A549 (cell line): ENCODE data around the gene GPATCH1. TPM values are rescaled to one million over a fixed set of nuclear protein-coding genes. Genes with fewer than 3 reads are reported as not detected.

Source experiments
- ATAC-seq, 2 experiments: fragments of 200-7000 bp in 1 of 2; fragments of >200 bp in 1 of 2; cut with Nextera tagmentation in 1 of 2; cut with Tn5 transposase in 1 of 2; 3 replicates each; pipeline versions ENCODE4 v1.8.0 to v1.9.1; 2018 to 2020; ENCODE audit warnings: mild to moderate bottlenecking in 1 of 2, moderate library complexity in 1 of 2
- CTCF ChIA-PET: fragments of 300-600 bp; sonication (Branson Sonifier 250); formaldehyde crosslinking; extraction: SDS; loops from one replicate; lab custom pipeline; 2021; ENCODE audit warnings: antibody characterized with exemption, inconsistent platforms; lab: Yijun Ruan, JAX
- POLR2A ChIA-PET: fragments of 350-600 bp; formaldehyde crosslinking; extraction: SDS; loops from one replicate; lab custom pipeline; 2021; ENCODE audit warnings: antibody characterized with exemption, inconsistent platforms; lab: Yijun Ruan, JAX
- DNase-seq, 2 experiments: peaks; one replicate each; pipeline versions ENCODE4 v3.0.0 to v3.0.0-alpha.2; 2011 to 2016; ENCODE audit warnings: low read depth in 1 of 2, low spot score in 1 of 2
- FAIRE-seq: peaks from 2 replicates; lab custom pipeline; 2011; peaks lifted over from hg19 to GRCh38; lab: Jason Lieb, UNC
- H3K27ac ChIP-seq, 2 experiments: fragments of >200 bp; sonication (Bioruptor Twin); formaldehyde crosslinking; 3 replicates each; pipeline ENCODE4 v1.5.1; 2016 to 2017
- H3K4me1 ChIP-seq: fragments of >200 bp; sonication (Bioruptor Twin); formaldehyde crosslinking; 3 replicates; pipeline ENCODE4 v1.6.1; 2016
- H3K4me2 ChIP-seq: fragments of >200 bp; sonication (Bioruptor Twin); formaldehyde crosslinking; 3 replicates; pipeline ENCODE4 v1.6.1; 2016
- H3K4me3 ChIP-seq: fragments of >200 bp; sonication (Bioruptor Twin); formaldehyde crosslinking; 3 replicates; pipeline ENCODE4 v1.5.1; 2016
- H3K9me3 ChIP-seq: fragments of >200 bp; sonication (Bioruptor Twin); formaldehyde crosslinking; 3 replicates; pipeline ENCODE4 v1.6.1; 2016
- ATOH8 ChIP-seq: fragments of 250-450 bp; sonication (Bioruptor Pico); IDR thresholded peaks from 2 replicates; pipeline ENCODE4 v1.5.0; 2020; ENCODE audit warnings: low read depth, mild to moderate bottlenecking, moderate library complexity
- CHD4 ChIP-seq: fragments of 200-600 bp; sonication (generic); IDR thresholded peaks from 2 replicates; pipeline ENCODE4 v1.6.1; 2016; ENCODE audit warnings: antibody characterized with exemption, mild to moderate bottlenecking, borderline replicate concordance
- CTCF ChIP-seq: fragments of >200 bp; sonication (Bioruptor Twin); formaldehyde crosslinking; IDR thresholded peaks from 3 replicates; pipeline ENCODE4 v1.5.1; 2016
- EHMT2 ChIP-seq: fragments of 200-600 bp; sonication (generic); IDR thresholded peaks from 2 replicates; pipeline ENCODE4 v1.6.1; 2016; ENCODE audit warnings: antibody characterized with exemption, low read depth, mild to moderate bottlenecking, moderate library complexity
- FOSL2 ChIP-seq, 2 experiments: fragments of 450-650 bp in 1 of 2; fragments of >200 bp in 1 of 2; sonication (Bioruptor Twin) in 1 of 2; formaldehyde crosslinking; IDR thresholded peaks; 2 replicates each; pipeline versions ENCODE4 v1.5.0 to v1.6.1; 2016 to 2020; ENCODE audit warnings: mild to moderate bottlenecking in 1 of 2, moderate library complexity in 1 of 2
- HOXB13 ChIP-seq: fragments of 250-450 bp; sonication (Bioruptor Pico); IDR thresholded peaks from 2 replicates; pipeline ENCODE4 v1.5.0; 2020; ENCODE audit warnings: low read depth, mild to moderate bottlenecking, moderate library complexity
- HOXB5 ChIP-seq: fragments of 250-450 bp; sonication (Bioruptor Pico); IDR thresholded peaks from 2 replicates; pipeline ENCODE4 v1.5.0; 2020; ENCODE audit warnings: mild to moderate bottlenecking, moderate library complexity
- KDM1A ChIP-seq: fragments of 200-600 bp; sonication (generic); IDR thresholded peaks from 2 replicates; pipeline ENCODE4 v1.6.1; 2016; ENCODE audit warnings: low read depth, mild to moderate bottlenecking
- MAFK ChIP-seq: fragments of 450-650 bp; IDR thresholded peaks from 2 replicates; pipeline ENCODE4 v1.6.1; 2014; ENCODE audit not compliant: partially characterized antibody
- MAZ ChIP-seq: fragments of 150-350 bp; IDR thresholded peaks from 2 replicates; pipeline ENCODE4 v1.6.1; 2014; ENCODE audit warnings: antibody characterized with exemption, low read depth, low read length, borderline replicate concordance
- NFE2L2 ChIP-seq: fragments of 150-350 bp; conservative IDR thresholded peaks from 2 replicates; pipeline ENCODE4 v1.6.1; 2014; ENCODE audit warnings: low read length
- NR3C1 ChIP-seq: fragments of >200 bp; sonication (Bioruptor Twin); formaldehyde crosslinking; IDR thresholded peaks from 3 replicates; pipeline ENCODE4 v1.6.1; 2017
- POLR2A ChIP-seq: IDR thresholded peaks from 2 replicates; pipeline ENCODE4 v1.6.1; 2012; ENCODE audit warnings: mild to moderate bottlenecking, low read length
- RNF2 ChIP-seq: fragments of 200-600 bp; sonication (generic); IDR thresholded peaks from 2 replicates; pipeline ENCODE4 v1.6.1; 2016; ENCODE audit warnings: low read depth, mild to moderate bottlenecking, antibody characterized with exemption, moderate library complexity, borderline replicate concordance
- WGBS: methylation state at CpG from one replicate; pipeline ENCODE4 v1.1.6; 2017; ENCODE audit errors: missing lambda C conversion rate; 5-methylcytosine and 5-hydroxymethylcytosine counted together
- polyA plus RNA-seq, 4 experiments: library from polyadenylated mRNA; depleted of rRNA in 3 of 4; stranded (reverse); fragments of >200 nt; fragmentation: RNase III in 1 of 4; extraction: RNeasy Plus Mini Kit Qiagen cat#74134 plus additional on column Dnase treatment in 1 of 4; gene quantifications; 2 replicates in 3 of 4; 3 replicates in 1 of 4; pipeline ENCODE4 v1.2.3, GENCODE V29; 2011 to 2017
- TF ChIP-seq, protein P1 (sequence below): fragments of 200-600 bp; sonication (generic); IDR thresholded peaks from 2 replicates; pipeline ENCODE4 v1.6.1; 2016; ENCODE audit warnings: antibody characterized with exemption, mild to moderate bottlenecking, moderate library complexity

The GPATCH1 gene
- polyA plus RNA-seq, 2 of the 4 experiments (the other 2 are of a cell fraction), result 12.1 to 24.2 TPM

DNA sequence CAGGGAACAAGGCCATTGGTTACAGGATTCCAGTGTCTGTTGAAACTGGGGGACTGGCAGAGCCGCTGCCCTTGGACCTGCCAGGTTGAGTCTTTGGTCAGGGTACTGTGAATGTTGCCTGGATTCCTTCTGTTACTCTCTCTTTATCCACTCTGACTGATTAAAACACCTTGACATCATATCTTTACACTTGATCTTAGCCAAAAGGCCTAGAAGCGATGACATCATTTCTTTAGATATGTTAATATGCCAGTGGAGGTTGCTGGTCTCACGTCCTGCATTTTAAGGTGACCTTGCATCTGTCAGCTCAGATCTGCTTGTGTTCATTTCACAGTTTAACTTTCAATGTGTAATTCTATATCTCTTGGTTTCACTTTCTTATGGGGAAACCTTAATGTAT lies 9.2 kb downstream of the GPATCH1 start:
- ATAC-seq (no peak), FAIRE-seq (no peak), DNase-seq (no peak)
- no peak overlapping the region for H3K4me3 ChIP-seq
- TF ChIP-seq KDM1A (no peak), ATOH8 (CRISPR knock-in tag) (no peak), EHMT2 (no peak), HOXB13 (no peak), CHD4 (no peak), CTCF (no peak), MAZ (no peak), NFE2L2 (no peak), HOXB5 (no peak), MAFK (no peak), POLR2A (no peak)
- TF ChIP-seq, protein P1, sequence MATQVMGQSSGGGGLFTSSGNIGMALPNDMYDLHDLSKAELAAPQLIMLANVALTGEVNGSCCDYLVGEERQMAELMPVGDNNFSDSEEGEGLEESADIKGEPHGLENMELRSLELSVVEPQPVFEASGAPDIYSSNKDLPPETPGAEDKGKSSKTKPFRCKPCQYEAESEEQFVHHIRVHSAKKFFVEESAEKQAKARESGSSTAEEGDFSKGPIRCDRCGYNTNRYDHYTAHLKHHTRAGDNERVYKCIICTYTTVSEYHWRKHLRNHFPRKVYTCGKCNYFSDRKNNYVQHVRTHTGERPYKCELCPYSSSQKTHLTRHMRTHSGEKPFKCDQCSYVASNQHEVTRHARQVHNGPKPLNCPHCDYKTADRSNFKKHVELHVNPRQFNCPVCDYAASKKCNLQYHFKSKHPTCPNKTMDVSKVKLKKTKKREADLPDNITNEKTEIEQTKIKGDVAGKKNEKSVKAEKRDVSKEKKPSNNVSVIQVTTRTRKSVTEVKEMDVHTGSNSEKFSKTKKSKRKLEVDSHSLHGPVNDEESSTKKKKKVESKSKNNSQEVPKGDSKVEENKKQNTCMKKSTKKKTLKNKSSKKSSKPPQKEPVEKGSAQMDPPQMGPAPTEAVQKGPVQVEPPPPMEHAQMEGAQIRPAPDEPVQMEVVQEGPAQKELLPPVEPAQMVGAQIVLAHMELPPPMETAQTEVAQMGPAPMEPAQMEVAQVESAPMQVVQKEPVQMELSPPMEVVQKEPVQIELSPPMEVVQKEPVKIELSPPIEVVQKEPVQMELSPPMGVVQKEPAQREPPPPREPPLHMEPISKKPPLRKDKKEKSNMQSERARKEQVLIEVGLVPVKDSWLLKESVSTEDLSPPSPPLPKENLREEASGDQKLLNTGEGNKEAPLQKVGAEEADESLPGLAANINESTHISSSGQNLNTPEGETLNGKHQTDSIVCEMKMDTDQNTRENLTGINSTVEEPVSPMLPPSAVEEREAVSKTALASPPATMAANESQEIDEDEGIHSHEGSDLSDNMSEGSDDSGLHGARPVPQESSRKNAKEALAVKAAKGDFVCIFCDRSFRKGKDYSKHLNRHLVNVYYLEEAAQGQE, result no peak
- ChIA-PET POLR2A (no interaction called here), CTCF (interaction anchor here (1.0 to 2.9 kb wide), 5 partner anchors 10 to 59 kb away, joined by 3 to 18 read pairs (median 3); no protein-coding TSS in a partner anchor)
- 86% methylated on average over 3 of the region's 3 CpGs for WGBS
- H3K4me2 ChIP-seq, result no peak overlapping the region
- peaks cover 7% of the 10 kb centered on the region; the same call in 2 of the 3 replicates for H3K4me1 ChIP-seq
- no peak overlapping the region for H3K27ac ChIP-seq
- no peaks in the 10 kb centered on the region for H3K9me3 ChIP-seq

DNA sequence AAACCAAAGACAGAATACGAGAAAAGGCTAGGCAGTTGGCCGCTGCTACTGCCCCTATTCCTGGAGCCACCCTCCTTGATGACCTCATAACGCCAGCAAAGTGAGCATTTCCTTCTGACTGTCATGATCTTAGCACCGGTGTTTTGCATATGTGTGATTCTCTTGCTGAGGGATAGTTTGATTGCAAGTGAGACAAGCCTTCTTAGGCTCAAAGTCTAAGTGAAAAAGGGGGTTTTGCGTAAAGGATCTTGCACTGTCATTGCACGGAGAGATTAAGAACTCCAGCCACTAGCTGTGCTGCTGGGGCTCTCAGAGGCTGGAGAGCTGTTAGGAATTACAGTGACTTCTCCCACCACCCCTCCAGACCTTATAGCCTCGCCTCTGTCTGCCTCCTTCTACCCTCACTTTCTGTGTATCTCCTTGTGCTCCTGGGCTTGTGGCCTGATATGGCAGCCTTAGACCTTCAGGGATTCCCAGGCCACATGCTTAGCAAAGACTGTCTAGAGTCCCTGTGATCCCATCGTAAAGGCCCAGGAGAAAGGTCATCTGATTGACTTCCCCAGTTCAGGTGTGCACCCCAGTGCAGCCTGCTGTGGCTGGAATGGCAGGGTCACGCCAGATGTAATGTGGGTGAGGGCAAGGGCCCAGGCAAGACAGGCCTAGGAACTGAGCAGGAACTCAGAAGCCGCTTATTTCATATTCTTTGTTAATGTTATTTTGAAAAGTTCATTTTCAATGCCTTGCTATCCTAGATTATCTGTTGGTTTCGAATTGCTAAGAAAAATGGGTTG lies 12.6 kb downstream of the GPATCH1 start:
- POLR2A ChIA-PET, result no interaction called here
- ATAC-seq, result no peak

GRCh38 chr19:33094436-33095067 lies 13.6 kb downstream of the GPATCH1 start:
- H3K27ac ChIP-seq, result no peak overlapping the region
- DNase-seq, result no peak
- CTCF ChIA-PET, result interaction anchor here (1.1 to 7.3 kb wide), 4 partner anchors 24 to 119 kb away, joined by 4 to 37 read pairs (median 4); no protein-coding TSS in a partner anchor

More for the DNA sequence above, 12.6 kb downstream of the GPATCH1 start:
- CTCF ChIA-PET, result interaction anchor here (1.3 to 7.3 kb wide), 3 partner anchors 25 to 118 kb away, joined by 4 to 37 read pairs (median 5); no protein-coding TSS in a partner anchor
- Histone ChIP-seq H3K4me3 (no peak overlapping the region), H3K4me1 (peaks cover 17% of the 10 kb centered on the region), H3K9me3 (no peaks in the 10 kb centered on the region), H3K4me2 (no peak overlapping the region), H3K27ac (no peak overlapping the region)
- DNase-seq, result no peak
- 91% methylated on average over 11 of the region's 11 CpGs for WGBS
- FAIRE-seq, result peak; percentile 43
- TF ChIP-seq RNF2, result no peak

More at GRCh38 chr19:33094436-33095067, 13.6 kb downstream of the GPATCH1 start:
- POLR2A ChIA-PET, result no interaction called here
- no peak for TF ChIP-seq FOSL2 (IDR thresholded peaks at IDR 0.05)
- TF ChIP-seq FOSL2 (CRISPR knock-in tag; IDR thresholded peaks at IDR 0.05), result peak; percentile 31; the same call in 1 of the 2 replicates
- no peak for TF ChIP-seq NR3C1
- FAIRE-seq (peak; percentile 65), ATAC-seq (no peak)
- WGBS, result 92% methylated on average over 6 of the region's 6 CpGs
- no peak overlapping the region for H3K4me2 ChIP-seq
- peaks cover 18% of the 10 kb centered on the region for H3K4me1 ChIP-seq
- no peaks in the 10 kb centered on the region for H3K9me3 ChIP-seq
- no peak overlapping the region for H3K4me3 ChIP-seq
